ENCODE measurements around the gene TMPRSS11A.

Gene TMPRSS11A, protein sequence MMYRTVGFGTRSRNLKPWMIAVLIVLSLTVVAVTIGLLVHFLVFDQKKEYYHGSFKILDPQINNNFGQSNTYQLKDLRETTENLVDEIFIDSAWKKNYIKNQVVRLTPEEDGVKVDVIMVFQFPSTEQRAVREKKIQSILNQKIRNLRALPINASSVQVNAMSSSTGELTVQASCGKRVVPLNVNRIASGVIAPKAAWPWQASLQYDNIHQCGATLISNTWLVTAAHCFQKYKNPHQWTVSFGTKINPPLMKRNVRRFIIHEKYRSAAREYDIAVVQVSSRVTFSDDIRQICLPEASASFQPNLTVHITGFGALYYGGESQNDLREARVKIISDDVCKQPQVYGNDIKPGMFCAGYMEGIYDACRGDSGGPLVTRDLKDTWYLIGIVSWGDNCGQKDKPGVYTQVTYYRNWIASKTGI

DNA sequence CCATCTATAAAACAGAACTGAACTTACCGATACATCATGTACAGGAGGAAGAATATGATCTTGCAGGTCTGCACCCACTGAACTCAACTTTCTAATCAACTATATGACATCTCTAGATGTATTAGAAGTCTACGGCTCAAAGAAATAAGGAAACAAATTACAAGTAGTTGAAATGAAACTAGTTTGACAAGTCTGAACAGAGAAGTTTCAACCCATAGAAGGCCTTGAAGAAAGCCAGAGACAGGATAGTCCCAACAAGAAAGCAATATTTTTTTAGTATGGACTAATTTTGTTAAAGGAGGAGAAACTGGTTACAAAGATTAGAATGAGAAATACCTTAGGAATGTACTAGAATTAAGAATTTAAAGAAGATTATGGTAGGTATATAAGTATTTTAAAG, at the start of gene TMPRSS11A:
TMPRSS11A (minus strand) TSS at position 138 of the 400 bp plus-strand sequence; CDS start at position 38, 100 bp downstream.
- FAIRE-seq (no peak), DNase-seq (ENCODE audit: low spot score) (no peak)

- no peak for FAIRE-seq
Measured at GRCh38 chr4:68011684-68012083, 48.4 kb upstream of the TMPRSS11A start.

DNA sequence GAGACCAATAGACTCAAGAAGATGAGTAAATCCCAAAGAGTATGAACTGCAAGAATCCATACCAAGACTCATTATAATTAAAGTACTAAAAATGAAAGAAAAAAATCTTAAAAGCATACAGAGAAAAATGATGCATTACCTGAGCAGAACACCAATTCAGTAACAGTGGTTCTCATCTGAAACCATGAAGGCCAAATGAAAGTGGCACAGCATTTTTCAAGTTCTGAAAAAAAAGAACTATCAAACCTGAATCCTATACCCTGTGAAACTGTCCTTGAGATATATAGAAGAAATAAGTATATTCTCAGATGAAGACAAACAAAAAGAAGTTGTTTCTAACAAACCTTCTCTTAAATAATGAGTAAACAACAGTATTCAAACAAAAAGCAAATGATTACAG, 39.6 kb upstream of the TMPRSS11A start:
- DNase-seq (ENCODE audit: low spot score) (no peak), FAIRE-seq (no peak)

More at GRCh38 chr4:68011684-68012083, 48.4 kb upstream of the TMPRSS11A start:
- DNase-seq (ENCODE audit: low spot score) = no peak

DNA sequence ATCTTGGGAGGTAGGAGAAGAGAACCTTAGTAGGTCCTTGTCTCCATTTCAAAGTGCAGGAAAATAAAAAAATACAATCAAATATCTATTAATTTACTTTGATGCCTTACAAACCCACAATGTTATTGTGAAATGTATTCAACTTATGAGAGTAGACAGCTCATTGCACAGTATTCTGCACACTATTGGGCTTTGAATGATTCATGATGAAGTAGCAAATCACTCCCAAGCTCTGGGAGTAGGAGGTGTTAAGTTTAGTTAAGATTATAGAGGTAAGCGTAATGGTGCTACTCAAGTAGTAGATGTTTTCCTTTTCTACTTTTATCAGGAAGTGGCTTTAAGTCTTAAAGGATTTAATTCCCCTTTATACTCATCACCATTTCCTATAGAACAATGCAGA, 32.8 kb upstream of the TMPRSS11A start:
- no peak for DNase-seq (ENCODE audit: low spot score)
- no peak for FAIRE-seq

GRCh38 chr4:67988991-67989390, 25.7 kb upstream of the TMPRSS11A start:
- FAIRE-seq = no peak
- DNase-seq (ENCODE audit: low spot score) = peak; percentile 25

DNA sequence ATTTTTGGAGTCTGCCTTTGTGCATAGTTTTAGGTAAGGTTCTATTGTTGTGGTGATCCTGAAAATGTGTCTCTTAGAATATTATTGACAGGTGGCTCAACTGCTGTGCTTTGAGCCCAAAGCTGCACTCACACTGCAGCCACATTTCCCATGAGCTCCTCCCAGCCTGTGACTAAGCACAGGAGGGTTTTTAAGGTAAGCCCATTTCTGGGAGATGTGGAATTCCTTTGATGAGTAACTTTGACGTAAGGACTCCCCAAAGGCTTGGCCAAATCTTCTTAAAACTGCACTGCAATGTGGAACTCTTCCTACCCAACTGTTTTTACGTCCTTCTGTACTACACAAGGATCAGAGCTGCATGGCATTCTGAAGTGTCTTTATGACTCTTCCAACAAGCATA, 20.0 kb upstream of the TMPRSS11A start:
- DNase-seq (ENCODE audit: low spot score) (no peak), FAIRE-seq (no peak)

DNA sequence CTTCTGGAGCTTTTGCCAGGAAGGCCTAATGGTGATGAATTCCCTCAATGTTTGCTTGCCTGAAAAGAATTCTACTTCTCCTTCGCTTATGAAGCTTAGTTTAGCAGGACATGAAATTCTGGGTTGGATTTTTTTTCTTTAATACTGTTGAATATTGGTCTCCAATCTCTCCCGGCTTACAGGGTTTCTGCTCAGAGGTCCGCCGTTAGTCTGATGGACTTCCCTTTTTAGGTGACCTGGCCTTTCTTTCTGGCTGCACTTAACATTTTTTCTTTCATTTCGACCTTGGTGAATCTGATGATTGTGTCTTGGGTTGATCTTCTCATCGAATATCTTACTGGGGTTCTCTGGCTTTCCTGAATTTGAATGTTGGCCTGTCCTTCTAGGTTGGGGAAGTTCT, 17.2 kb upstream of the TMPRSS11A start:
- FAIRE-seq = no peak
- no peak for DNase-seq (ENCODE audit: low spot score)

DNA sequence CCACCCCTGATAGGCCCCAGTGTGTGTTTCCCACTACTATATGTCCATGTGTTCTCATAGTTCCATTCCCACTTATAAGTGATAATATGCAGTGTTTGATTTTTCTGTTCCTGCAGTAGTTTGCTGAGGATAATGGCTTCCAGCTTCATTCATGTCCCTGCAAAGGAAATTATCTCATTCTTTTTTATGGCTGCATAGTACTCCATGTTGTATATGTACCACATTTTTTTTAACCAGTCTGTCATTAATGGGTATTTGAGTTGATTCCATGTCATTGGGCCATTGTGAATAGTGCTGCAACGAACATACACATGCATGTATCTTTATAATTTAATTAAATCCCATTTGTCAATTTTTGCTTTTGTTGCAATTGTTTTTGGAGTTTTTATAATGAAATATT, 10.3 kb upstream of the TMPRSS11A start:
- DNase-seq (ENCODE audit: low spot score) (no peak), FAIRE-seq (no peak)

DNA sequence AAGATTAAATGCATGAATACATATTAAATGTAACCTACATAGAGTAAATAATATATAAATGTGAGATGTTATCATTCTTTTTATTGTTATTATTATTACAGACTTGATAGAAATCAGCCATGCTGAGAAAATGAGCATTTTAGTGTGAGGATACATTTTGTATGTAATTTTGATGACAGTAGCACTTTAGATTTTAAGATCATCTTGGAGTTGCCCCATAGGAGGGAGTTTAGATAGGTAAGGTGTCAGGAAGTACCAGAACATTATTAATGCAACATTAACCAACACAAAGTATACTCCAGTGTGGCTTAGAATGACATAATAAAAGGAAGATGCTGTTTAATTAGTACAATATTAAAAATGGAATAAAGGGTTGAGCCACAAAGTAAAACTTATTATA, 8.4 kb downstream of the TMPRSS11A start:
- no peak for FAIRE-seq
- no peak for DNase-seq (ENCODE audit: low spot score)

GRCh38 chr4:67941074-67941473, 22.2 kb downstream of the TMPRSS11A start:
- FAIRE-seq = no peak
- DNase-seq (ENCODE audit: low spot score) = no peak

DNA sequence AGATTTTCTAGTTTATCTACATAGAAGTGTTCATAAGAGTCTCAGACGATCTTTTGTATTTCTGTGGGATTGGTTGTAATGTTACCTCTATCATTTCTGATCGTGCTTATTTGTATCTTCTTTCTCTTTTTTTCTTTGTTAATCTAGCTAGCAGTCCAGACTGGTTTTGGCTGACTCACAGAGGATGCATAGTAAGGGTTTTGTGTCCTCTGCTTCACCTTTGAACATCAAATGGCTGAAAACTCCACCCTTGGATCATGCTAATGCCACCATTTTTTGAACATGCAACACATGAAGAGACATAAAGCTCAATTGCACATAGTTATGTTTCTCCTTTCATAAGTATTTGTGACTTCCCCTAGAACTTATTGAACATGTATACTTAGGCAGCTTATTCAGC, 22.8 kb downstream of the TMPRSS11A start:
- FAIRE-seq (no peak), DNase-seq (ENCODE audit: low spot score) (no peak)

DNA sequence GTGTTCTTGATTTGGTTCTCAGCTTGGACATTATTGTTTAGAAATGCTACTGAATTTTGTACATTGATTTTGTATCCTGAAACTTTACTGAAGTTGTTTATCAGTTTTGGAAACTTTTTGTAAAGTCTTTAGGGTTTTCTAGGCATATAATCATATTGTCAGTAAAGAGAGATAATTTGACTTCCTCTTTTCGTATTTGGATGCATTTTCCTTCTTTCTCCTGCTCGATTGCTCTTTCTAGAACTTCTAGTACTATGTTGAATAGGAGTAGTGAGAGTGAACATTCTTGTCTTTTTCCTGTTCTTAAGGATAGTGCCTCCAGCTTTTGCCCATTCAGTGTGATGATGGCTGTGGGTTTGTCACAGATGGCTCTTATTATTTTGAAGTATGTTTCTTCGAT, 24.1 kb downstream of the TMPRSS11A start:
- DNase-seq (ENCODE audit: low spot score) (no peak), FAIRE-seq (no peak)

GRCh38 chr4:67935888-67936287, 27.4 kb downstream of the TMPRSS11A start:
- DNase-seq (ENCODE audit: low spot score) (no peak), FAIRE-seq (no peak)

DNA sequence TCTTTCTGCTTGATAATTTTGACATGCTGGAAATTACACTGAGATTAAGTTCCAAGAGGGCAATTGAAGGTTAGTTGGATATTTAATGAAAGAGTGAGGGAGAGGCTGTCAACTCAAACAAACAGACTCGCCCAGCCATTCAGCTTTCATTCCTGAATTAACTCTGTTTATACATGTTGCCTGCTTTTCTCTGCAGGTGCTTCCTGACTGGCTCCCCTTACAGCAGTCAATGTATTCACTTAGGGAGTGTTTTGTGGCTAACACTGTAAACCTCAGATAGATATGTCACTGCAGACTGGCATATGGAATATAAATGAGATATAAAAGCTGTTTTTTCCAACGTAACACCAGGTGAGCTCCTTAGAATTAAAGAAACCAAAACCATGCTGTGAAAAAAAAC, 28.7 kb downstream of the TMPRSS11A start:
- no peak for FAIRE-seq
- DNase-seq (ENCODE audit: low spot score) = no peak

DNA sequence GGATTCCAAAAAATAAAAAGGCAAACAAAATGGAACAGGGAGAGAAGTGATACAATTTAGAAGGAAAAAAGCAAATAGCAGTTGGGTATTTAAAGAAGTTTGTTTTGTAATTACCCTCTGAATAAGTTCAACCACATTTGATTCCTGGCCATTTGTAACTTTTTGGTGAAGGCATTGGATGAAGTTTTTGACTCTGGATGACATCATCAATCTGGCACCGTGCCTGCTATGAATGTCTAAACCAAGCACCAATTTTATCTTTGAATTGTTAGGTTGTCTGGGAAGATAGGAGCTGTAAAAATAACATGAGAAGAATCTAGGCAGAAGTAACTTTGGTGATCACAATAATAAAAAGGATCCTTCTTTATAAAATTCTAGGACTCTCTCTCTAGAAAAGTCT, 29.5 kb downstream of the TMPRSS11A start:
- no peak for DNase-seq (ENCODE audit: low spot score)

GRCh38 chr4:67933038-67933437, 30.3 kb downstream of the TMPRSS11A start:
- no peak for FAIRE-seq
- DNase-seq (ENCODE audit: low spot score) = no peak

More for the DNA sequence above, 29.5 kb downstream of the TMPRSS11A start:
- no peak for FAIRE-seq

DNA sequence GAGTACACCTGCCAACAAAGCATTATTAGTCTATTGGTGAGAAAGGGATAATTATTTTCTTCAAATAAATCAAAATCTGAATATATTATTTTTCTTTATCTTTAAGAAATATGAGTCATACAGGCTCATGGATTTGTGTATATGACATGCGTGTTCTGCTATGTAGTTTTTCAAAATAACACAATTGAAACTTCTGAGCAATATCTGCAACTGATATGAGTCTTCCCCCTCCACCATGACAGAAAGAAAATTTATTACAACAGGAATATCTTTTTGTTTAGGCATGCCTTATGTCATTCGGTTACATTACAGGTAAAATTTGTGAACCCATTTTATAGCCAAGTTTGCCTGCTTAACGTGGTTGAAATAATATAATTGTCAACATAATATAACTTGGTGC, 32.0 kb downstream of the TMPRSS11A start:
- FAIRE-seq = no peak
- no peak for DNase-seq (ENCODE audit: low spot score)

DNA sequence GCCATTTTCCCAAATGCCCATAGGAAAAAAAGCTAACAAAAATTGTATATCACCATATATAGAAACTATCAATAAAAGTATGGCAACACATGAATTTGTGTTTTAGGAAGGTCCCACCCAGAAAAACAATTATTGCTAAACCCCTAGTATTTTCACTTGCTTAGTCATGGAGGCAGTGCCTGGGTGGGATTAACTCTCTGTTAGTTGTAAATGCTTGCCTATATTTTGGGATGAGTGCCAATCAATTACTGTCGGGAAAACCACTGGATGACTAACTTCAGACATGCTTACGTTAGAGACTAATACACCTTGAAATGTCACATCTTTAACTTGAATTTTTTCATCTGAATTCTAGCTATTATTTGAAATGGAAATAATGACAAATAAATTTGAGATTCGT, 33.9 kb downstream of the TMPRSS11A start:
- DNase-seq (ENCODE audit: low spot score) (peak; percentile 50), FAIRE-seq (peak; percentile 83)

DNA sequence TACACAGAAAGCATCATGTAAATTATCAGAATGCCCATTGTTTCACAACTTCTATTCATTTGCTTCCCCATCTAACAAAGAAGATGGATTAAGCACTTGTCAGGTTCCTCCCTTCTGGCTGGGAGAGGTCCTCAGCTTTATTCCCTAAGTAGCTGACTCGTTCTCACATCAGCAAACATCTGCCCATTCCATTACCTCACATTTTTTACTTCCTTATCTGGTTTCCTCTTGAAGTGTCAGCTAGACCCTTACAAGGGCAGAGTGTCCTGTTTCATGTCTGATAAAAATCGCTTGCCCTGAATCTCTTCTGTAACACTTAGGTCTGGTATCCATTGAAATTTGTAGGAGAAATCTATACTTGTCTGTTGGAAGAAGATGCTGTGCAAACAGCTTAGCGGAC, 34.7 kb downstream of the TMPRSS11A start:
- DNase-seq (ENCODE audit: low spot score) (peak; percentile 30), FAIRE-seq (no peak)

- no peak for FAIRE-seq
- DNase-seq (ENCODE audit: low spot score) = no peak
Measured at GRCh38 chr4:67927251-67927650, 36.0 kb downstream of the TMPRSS11A start.

- FAIRE-seq = no peak
- DNase-seq (ENCODE audit: low spot score) = no peak
Measured at GRCh38 chr4:67926485-67926884, 36.8 kb downstream of the TMPRSS11A start.

GRCh38 chr4:67922697-67923096, 40.6 kb downstream of the TMPRSS11A start:
- FAIRE-seq (no peak), DNase-seq (ENCODE audit: low spot score) (peak; percentile 8)

GRCh38 chr4:67918428-67918827, 44.9 kb downstream of the TMPRSS11A start:
- no peak for FAIRE-seq
- DNase-seq (ENCODE audit: low spot score) = no peak

All from RCC 7860 (cell line).